Mesodermal cell (in vitro differentiated cells): ENCODE measurements around the gene NDC80.

ENCODE experiments used
- H3K27ac ChIP-seq: 2 replicates; pipeline ENCODE4 v1.7.0; 2013; ENCODE audit warnings: mild to moderate bottlenecking, low read depth, low read length, moderate library complexity; ENCODE audit not compliant: severe bottlenecking
- H3K36me3 ChIP-seq: 2 replicates; pipeline ENCODE4 v1.7.1; 2013; ENCODE audit warnings: mild to moderate bottlenecking, low read length, moderate library complexity; ENCODE audit not compliant: control insufficient read depth, insufficient read depth
- H3K4me1 ChIP-seq: one replicate; pipeline ENCODE4 v1.7.1; 2013; ENCODE audit warnings: mild to moderate bottlenecking, low read length; ENCODE audit not compliant: insufficient read depth, control insufficient read depth, poor library complexity, severe bottlenecking
- H3K4me3 ChIP-seq: 2 replicates; pipeline ENCODE4 v1.7.0; 2013; ENCODE audit warnings: low read length, control low read depth, mild to moderate bottlenecking; ENCODE audit not compliant: insufficient read depth, poor library complexity, severe bottlenecking; ENCODE audit errors: extremely low read depth
- H3K9me3 ChIP-seq: 2 replicates; pipeline ENCODE4 v1.7.1; 2013; ENCODE audit warnings: mild to moderate bottlenecking, low read length, moderate library complexity; ENCODE audit not compliant: control insufficient read depth
- WGBS, 2 experiments: methylation state at CpG; one replicate each; pipeline ENCODE4 v1.1.5; 2013; ENCODE audit warnings: missing lambda C conversion rate in 2 of 2; ENCODE audit not compliant: insufficient coverage in 2 of 2; 5-methylcytosine and 5-hydroxymethylcytosine counted together

Gene NDC80

DNA sequence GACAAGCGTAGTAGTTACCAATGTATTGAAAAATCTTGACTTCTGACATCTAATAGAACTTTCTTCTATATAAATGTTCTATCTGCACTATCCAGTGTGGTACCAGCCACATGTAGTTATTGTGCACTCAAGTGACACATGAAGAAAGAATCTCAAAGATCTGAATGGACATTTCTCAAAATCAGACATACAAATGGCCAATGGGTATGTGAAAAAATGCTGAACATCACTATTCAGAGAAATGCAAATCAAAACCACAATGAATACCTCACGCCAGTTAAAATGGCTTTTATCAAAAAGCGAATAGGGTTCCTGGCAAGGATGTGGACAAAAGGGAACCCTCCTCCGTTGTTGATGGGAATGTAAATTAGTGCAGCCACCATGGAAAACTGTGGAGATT is 46.7 kb downstream of the NDC80 start:
- Histone ChIP-seq H3K4me1 (no peaks in the 10 kb centered on the region), H3K9me3 (no peaks in the 10 kb centered on the region), H3K36me3 (peaks cover 31% of the 10 kb centered on the region), H3K27ac (no peak overlapping the region), H3K4me3 (no peak overlapping the region)
- WGBS, 2 experiments: no CpG with 5 or more reads among the region's 4 CpGs

DNA sequence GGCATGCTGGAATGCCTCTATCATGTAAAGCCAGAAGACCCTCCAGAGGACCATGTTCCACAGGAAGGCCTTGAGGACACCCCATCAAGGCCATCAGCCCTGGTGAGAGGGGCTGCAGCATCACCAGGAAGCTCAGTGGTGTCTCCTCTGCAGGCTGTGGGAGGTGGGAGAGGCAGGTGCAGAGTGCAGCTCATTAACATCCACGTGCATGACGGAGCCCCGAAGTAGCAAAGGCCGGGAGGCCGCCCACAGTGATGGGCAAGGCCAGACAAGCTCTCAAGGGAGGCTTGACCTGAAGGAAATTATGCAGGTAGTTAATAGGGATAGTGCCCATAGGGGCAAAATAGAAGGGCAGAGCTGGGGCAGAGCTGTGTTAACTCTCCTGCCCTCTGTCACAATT is 53.9 kb downstream of the NDC80 start:
- Histone ChIP-seq H3K36me3 (no peaks in the 10 kb centered on the region), H3K4me3 (no peak overlapping the region), H3K9me3 (no peaks in the 10 kb centered on the region), H3K27ac (no peak overlapping the region), H3K4me1 (no peaks in the 10 kb centered on the region)
- 68 to 80% methylated on average over 4 to 5 of the region's 5 CpGs for WGBS, 2 experiments

DNA sequence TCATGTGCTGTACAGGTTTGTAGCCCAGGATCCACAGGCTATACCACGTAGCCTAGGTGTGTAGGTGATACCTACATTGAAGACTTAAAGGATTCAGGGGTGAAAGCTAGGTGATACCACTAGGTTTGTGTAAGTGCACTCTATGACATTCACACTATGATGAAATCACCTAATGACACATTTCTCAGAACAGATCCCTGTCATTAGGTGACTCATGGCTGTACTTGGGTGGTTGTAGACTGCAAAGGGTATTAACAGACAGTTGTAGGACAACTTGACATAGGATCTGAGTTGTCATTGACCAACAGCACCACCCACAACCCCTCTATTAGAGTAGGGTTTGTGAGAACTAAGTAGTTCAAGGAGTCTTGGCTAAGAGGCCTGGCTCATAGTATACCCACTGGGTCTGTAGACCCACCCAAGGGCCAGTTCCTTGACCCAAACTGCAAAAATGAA is 56.5 kb downstream of the NDC80 start:
- H3K9me3 ChIP-seq: no peaks in the 10 kb centered on the region
- H3K36me3 ChIP-seq: no peaks in the 10 kb centered on the region
- H3K4me3 ChIP-seq: no peak overlapping the region
- H3K4me1 ChIP-seq: no peaks in the 10 kb centered on the region
- WGBS, 2 experiments: 83 to 100% methylated on average over 1 of the region's 1 CpG
- no peak overlapping the region for H3K27ac ChIP-seq

DNA sequence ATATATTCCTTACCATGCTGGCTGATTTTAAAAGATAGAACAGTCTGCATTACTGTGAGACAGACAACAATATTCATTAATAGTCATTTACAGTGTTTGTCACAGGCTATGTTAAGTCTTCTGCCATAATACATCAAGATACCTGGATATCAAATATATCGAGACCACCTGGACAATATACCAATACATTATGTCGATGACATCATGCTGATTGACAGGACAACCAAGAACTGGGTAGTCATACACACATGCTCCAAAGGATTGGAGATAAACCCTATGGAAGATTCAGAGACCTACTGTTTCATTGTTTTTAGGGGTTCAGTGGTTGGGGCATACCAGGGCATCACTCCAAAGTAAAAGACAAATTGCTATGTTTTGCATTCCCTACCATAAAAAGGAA is 57.6 kb downstream of the NDC80 start:
- no peaks in the 10 kb centered on the region for H3K4me1 ChIP-seq
- no peak overlapping the region for H3K4me3 ChIP-seq
- H3K36me3 ChIP-seq: no peaks in the 10 kb centered on the region
- 86 to 96% methylated on average over 2 of the region's 2 CpGs for WGBS, 2 experiments
- no peak overlapping the region for H3K27ac ChIP-seq
- H3K9me3 ChIP-seq: no peaks in the 10 kb centered on the region

DNA sequence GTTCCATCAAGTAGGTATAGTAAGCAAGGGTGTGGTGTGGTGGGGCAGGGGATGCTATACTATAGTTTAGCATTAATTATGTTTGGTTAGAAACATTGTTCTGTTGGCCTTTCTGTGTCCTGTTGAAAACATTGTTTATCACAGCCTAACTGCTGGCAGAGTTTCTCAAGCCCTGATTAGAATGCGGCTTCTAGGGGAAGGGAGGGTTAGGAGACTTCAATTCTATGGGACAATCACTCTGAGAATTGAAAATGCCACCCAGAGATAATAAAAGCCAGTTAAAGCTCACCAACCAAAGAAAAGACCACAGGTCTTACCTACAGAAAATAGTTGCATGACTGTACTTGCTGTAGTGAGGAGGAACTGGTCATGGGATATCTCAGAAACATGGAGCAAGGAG is 64.2 kb downstream of the NDC80 start:
- no peaks in the 10 kb centered on the region for H3K36me3 ChIP-seq
- no peak overlapping the region for H3K4me3 ChIP-seq
- no peak overlapping the region for H3K27ac ChIP-seq
- no peaks in the 10 kb centered on the region for H3K4me1 ChIP-seq
- H3K9me3 ChIP-seq: no peaks in the 10 kb centered on the region
- WGBS, 2 experiments: no CpG with 5 or more reads among the region's 1 CpG

DNA sequence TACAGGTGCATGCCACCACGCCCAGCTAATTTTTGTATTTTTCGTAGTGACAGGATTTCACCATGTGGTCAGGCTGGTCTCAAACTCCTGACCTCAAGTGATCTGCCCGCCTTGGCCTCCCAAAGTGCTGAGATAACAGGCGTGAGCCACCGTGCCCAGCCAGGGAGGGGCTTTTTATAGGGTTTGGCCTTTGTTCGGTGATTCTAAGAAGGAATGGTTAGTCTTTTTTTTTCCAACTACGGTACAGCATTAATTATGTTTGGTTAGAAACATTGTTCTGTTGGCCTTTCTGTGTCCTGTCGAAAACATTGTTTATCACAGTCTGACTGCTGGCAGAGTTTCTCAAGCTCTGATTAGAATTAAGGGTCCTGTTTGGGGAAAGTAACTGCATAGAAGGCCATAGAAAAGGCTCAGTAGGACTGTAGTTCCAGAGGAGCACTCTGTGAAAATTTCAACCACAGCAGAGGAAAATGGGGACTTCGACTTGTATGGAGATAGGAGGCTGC is 64.8 kb downstream of the NDC80 start:
- no peaks in the 10 kb centered on the region for H3K9me3 ChIP-seq
- H3K36me3 ChIP-seq: no peaks in the 10 kb centered on the region
- H3K27ac ChIP-seq: no peak overlapping the region
- no peaks in the 10 kb centered on the region for H3K4me1 ChIP-seq
- H3K4me3 ChIP-seq: no peak overlapping the region
- 91 to 94% methylated on average over 9 of the region's 9 CpGs for WGBS, 2 experiments

DNA sequence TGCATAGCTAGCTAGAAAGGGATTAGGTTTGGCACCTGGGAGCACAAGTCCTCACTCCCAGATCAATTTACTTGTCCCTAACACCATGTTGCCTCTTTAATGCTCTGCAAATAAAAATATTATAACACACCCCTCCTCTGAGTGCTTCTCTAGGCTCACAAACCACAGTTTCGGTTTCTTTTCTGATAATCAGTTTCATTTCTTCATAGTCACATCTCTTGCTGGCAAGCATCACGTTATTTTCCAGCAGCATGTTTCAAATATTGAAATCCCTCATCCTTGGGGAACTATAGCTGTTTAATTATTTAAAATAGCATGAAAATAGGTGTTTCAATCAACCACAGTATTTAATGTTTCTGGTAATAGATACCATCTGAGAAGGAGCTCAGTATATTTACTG is 70.3 kb downstream of the NDC80 start:
- Histone ChIP-seq H3K4me1 (no peaks in the 10 kb centered on the region), H3K9me3 (no peaks in the 10 kb centered on the region), H3K4me3 (no peak overlapping the region), H3K36me3 (no peaks in the 10 kb centered on the region), H3K27ac (no peak overlapping the region)
- 80 to 89% methylated on average over 1 of the region's 2 CpGs for WGBS, 2 experiments

DNA sequence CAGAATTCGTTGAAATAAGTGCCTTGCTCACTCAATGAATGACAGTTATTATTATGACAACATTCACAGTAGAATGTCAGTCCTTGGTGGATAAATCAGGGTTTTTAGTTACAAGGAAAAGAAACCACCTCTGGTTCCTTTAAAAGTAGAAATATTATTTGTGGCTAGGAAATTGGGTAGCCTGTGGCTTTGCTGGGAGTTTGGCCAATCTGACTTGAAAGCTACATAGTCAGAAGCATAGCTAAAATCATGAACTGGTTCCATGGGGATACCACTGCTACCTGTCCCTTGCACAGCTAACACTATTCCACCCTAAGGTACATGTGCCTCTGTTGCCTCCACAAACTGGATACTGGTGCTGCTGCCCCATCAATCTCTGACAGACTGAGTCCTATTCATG is 71.4 kb downstream of the NDC80 start:
- Histone ChIP-seq H3K9me3 (no peaks in the 10 kb centered on the region), H3K4me3 (no peak overlapping the region), H3K36me3 (no peaks in the 10 kb centered on the region), H3K27ac (no peak overlapping the region), H3K4me1 (no peaks in the 10 kb centered on the region)
- WGBS, 2 experiments: no CpG with 5 or more reads among the region's 1 CpG

DNA sequence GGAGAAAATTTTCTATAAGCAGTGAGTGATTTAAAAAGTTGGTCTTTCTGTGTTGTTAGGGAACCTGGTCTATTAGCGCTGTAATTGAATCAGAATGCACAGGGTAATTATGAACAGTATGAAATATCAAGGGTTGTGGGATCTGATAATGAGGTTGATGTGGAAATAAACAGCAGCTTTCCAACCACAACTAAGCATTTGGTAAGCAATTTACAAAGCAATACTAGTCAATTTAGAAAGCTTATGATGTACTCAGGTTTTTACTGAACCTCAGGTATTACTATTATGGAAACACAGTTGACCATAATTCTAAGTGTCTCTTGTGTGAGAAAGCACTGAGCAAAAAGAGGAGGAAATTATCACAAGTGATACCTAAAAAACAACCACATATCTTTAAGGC is 73.2 kb downstream of the NDC80 start:
- 100% methylated on average over 1 of the region's 1 CpG for WGBS, 2 experiments
- H3K4me3 ChIP-seq: no peak overlapping the region
- H3K27ac ChIP-seq: no peak overlapping the region
- no peaks in the 10 kb centered on the region for H3K9me3 ChIP-seq
- H3K36me3 ChIP-seq: no peaks in the 10 kb centered on the region
- H3K4me1 ChIP-seq: no peaks in the 10 kb centered on the region

DNA sequence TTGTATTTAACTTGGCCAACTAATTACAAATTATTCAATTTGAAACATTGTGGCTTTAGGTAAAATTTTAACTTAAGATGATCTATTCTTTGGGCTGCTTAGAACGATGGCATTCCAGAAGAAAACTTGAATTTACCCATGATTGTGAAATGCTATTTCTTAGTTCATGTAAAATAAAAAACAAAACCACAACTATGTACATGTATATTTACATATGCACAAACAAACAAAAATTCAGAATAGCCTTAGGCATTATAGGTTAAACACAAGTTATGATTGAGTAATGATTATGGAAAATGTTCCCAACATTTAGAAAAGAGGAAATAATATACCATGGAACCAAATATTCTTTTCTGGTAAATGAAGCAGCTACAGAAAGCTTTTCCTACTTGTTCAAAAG is 80.6 kb downstream of the NDC80 start:
- no CpG with 5 or more reads among the region's 1 CpG for WGBS, 2 experiments
- Histone ChIP-seq H3K4me3 (no peak overlapping the region), H3K9me3 (no peaks in the 10 kb centered on the region), H3K4me1 (no peaks in the 10 kb centered on the region), H3K27ac (no peak overlapping the region), H3K36me3 (no peaks in the 10 kb centered on the region)

DNA sequence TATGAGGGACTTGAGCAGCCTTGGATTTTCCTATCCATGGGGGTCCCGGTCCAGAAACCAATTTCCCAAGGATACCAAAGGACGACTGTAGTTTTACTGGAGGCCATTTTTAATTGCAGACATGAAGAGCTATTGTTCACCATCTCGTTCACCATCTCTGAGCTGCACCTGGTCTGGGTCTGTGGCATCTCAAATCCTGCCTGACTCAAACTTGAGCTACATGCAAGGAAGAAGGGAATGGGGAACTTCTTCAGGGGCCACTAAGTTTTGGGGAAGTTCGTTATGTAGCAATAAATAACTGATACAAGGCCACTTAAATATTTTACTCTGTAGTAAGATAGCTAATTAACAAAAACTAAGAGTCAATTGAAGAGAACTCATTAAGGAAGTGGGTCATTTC is 82.1 kb downstream of the NDC80 start:
- Histone ChIP-seq H3K4me1 (no peaks in the 10 kb centered on the region), H3K36me3 (no peaks in the 10 kb centered on the region), H3K4me3 (no peak overlapping the region), H3K27ac (no peak overlapping the region), H3K9me3 (no peaks in the 10 kb centered on the region)
- WGBS, 2 experiments: 53 to 89% methylated on average over 1 to 2 of the region's 4 CpGs
